Endodermal cell (in vitro differentiated cells): ENCODE measurements around the gene HYAL2. TPM values are rescaled to one million over a fixed set of nuclear protein-coding genes. Genes with fewer than 3 reads are reported as not detected.
A peak's percentile ranks its signal among the peaks of the same experiment; 100 is the strongest.

Experiments
- DNase-seq: peaks from one replicate; pipeline ENCODE4 v3.0.0-alpha.2; 2017
- H3K27ac ChIP-seq: 2 replicates; pipeline ENCODE4 v1.5.1; 2013; ENCODE audit warnings: mild to moderate bottlenecking, low read depth, low read length, moderate library complexity
- H3K27me3 ChIP-seq: 2 replicates; pipeline ENCODE4 v1.6.1; 2013; ENCODE audit warnings: mild to moderate bottlenecking, low read length, moderate library complexity; ENCODE audit not compliant: insufficient read depth, control insufficient read depth, poor library complexity, severe bottlenecking
- H3K36me3 ChIP-seq: 2 replicates; pipeline ENCODE4 v1.7.0; 2013; ENCODE audit warnings: mild to moderate bottlenecking, low read length, moderate library complexity; ENCODE audit not compliant: control insufficient read depth, insufficient read depth
- H3K4me1 ChIP-seq: one replicate; pipeline ENCODE4 v1.7.0; 2013; ENCODE audit warnings: low read length; ENCODE audit not compliant: control insufficient read depth, insufficient read depth
- H3K4me3 ChIP-seq: 2 replicates; pipeline ENCODE4 v1.5.1; 2013; ENCODE audit warnings: mild to moderate bottlenecking, low read length, moderate library complexity
- H3K9ac ChIP-seq: 2 replicates; pipeline ENCODE4 v1.6.1; 2013; ENCODE audit warnings: mild to moderate bottlenecking, low read length, moderate library complexity; ENCODE audit not compliant: poor library complexity, severe bottlenecking; ENCODE audit errors: extremely low read depth
- H3K9me3 ChIP-seq: 2 replicates; pipeline ENCODE4 v1.6.1; 2013; ENCODE audit warnings: mild to moderate bottlenecking, low read length, moderate library complexity; ENCODE audit not compliant: control insufficient read depth
- H3K27ac Mint-ChIP-seq: 2 replicates; pipeline ENCODE4 v1.8.0; 2020; ENCODE audit warnings: mixed read lengths
- H3K27me3 Mint-ChIP-seq: 2 replicates; pipeline ENCODE4 v1.8.0; 2021; ENCODE audit warnings: mild to moderate bottlenecking, mixed read lengths; ENCODE audit not compliant: insufficient read depth
- H3K36me3 Mint-ChIP-seq: 2 replicates; pipeline ENCODE4 v1.8.0; 2020; ENCODE audit warnings: low read depth, mixed read lengths
- H3K4me1 Mint-ChIP-seq: 2 replicates; pipeline ENCODE4 v1.8.0; 2020; ENCODE audit warnings: mixed read lengths
- H3K4me3 Mint-ChIP-seq: 2 replicates; pipeline ENCODE4 v1.8.0; 2020; ENCODE audit warnings: mild to moderate bottlenecking, moderate library complexity, mixed read lengths
- H3K9me3 Mint-ChIP-seq: 2 replicates; pipeline ENCODE4 v1.8.0; 2020; ENCODE audit warnings: mild to moderate bottlenecking, mixed read lengths
- WGBS, 2 experiments: methylation state at CpG; one replicate each; pipeline versions ENCODE4 v1.1.5 to v1.1.7; 2013; ENCODE audit warnings: missing lambda C conversion rate in 2 of 2, mixed read lengths in 1 of 2; ENCODE audit not compliant: insufficient coverage in 1 of 2, insufficient read length in 1 of 2; 5-methylcytosine and 5-hydroxymethylcytosine counted together
- long read RNA-seq, 4 experiments: library from polyadenylated mRNA in 2 of 4; library from RNA in 1 of 4; library from capped mRNA in 1 of 4; stranded (forward) in 3 of 4; unstranded in 1 of 4; transcript quantifications; one replicate each; pipeline ENCODE4 v2.0.0, GENCODE V29; 2020 to 2021; ENCODE audit warnings: inconsistent platforms in 1 of 4
- polyA plus RNA-seq, 2 experiments: library from polyadenylated mRNA; stranded (reverse); fragments of 50-300 nt; gene quantifications; one replicate each; pipeline ENCODE4 v1.2.3, GENCODE V29; 2013
- total RNA-seq, 2 donors: library from RNA; stranded (reverse); fragmentation: NEBNext Ultra II Directional in 1 of 2; extraction: Animal tissue kit (Norgen Biotek cat#: 25700) in 1 of 2; gene quantifications; 2 replicates in 1 of 2; 3 replicates in 1 of 2; pipeline ENCODE4 v1.2.1, GENCODE V29; 2021
- TF ChIP-seq, protein P1 (sequence below): fragments of 200-600 bp; sonication (generic); conservative IDR thresholded peaks from 2 replicates; pipeline ENCODE4 v1.5.0; 2021; ENCODE audit warnings: antibody characterized with exemption, mild to moderate bottlenecking

Gene HYAL2, protein sequence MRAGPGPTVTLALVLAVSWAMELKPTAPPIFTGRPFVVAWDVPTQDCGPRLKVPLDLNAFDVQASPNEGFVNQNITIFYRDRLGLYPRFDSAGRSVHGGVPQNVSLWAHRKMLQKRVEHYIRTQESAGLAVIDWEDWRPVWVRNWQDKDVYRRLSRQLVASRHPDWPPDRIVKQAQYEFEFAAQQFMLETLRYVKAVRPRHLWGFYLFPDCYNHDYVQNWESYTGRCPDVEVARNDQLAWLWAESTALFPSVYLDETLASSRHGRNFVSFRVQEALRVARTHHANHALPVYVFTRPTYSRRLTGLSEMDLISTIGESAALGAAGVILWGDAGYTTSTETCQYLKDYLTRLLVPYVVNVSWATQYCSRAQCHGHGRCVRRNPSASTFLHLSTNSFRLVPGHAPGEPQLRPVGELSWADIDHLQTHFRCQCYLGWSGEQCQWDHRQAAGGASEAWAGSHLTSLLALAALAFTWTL
- 10 to 100 TPM; 55.3 to 61.1 TPM for total RNA-seq
- polyA plus RNA-seq (2013, experiment 1 of 2) = 81.6 TPM
- 80.6 TPM for polyA plus RNA-seq (2013, experiment 2 of 2)
- long read RNA-seq, experiment 1, full-length matches to known transcripts = 44 of 46 reads
- long read RNA-seq, experiment 1, partial matches to known transcripts = 0 of 46 reads
- long read RNA-seq, experiment 1, other reads (novel, unspliced or antisense) = 2 of 46 reads
- long read RNA-seq, experiment 2, full-length matches to known transcripts = 207 of 229 reads
- long read RNA-seq, experiment 2, partial matches to known transcripts = 5 of 229 reads
- long read RNA-seq, experiment 2, other reads (novel, unspliced or antisense) = 17 of 229 reads
- long read RNA-seq, experiment 3, full-length matches to known transcripts = 171 of 183 reads
- long read RNA-seq, experiment 3, partial matches to known transcripts = 3 of 183 reads
- long read RNA-seq, experiment 3, other reads (novel, unspliced or antisense) = 9 of 183 reads
- long read RNA-seq, experiment 4, full-length matches to known transcripts = 26 of 27 reads
- long read RNA-seq, experiment 4, partial matches to known transcripts = 0 of 27 reads
- long read RNA-seq, experiment 4, other reads (novel, unspliced or antisense) = 1 of 27 reads

DNA sequence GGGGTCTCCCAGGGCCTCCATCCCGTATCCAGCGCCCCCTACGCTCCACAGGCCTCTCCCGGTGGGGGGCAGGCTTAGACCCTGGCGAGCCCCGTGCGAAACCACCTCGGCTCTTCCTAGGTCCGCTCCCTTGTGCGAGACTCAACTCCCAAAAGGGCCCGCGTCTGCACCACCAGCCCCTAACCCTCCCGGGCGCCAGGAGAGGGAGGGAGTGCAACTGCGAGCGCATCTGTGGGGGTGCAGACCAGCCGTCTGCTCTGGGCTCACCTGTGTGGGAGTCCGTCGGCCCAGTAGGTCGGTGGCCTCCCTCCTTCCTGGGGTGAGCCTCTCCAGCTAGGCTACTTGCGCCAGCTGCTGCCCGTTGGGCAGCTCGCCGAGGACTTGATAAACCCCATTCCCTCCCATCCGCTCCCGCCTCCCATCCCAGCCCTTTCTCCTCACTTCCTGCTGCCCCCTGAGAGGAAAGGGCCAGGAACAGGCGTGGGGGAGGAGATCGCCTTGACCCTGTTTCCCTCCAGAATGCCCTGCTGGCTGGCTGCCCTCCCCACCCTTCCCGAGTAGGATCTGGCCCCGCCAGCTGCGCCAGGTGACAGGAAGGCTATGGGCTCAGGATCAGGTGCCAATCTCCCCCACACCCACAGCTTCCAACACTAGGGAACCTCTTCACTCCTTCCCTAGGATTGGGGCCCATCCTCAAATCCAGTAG lies at the start of gene HYAL2:
HYAL2 (minus strand) TSS at position 360 of the 706 bp plus-strand sequence. CDS start 2,256 bp downstream, outside the sequence.
- H3K9ac ChIP-seq = peak within 1 kb of the TSS; percentile 97
- 47 to 57% methylated on average over 11 to 31 of the region's 31 CpGs for WGBS, 2 experiments
- H3K4me3 ChIP-seq = peak within 1 kb of the TSS; percentile 100
- H3K4me1 ChIP-seq = peaks cover 23% of the 10 kb centered on the region
- H3K27ac ChIP-seq = peak within 1 kb of the TSS; percentile 100
- Mint-ChIP-seq H3K27ac (peak within 1 kb of the TSS; percentile 99), H3K4me3 (peak within 1 kb of the TSS; percentile 87), H3K4me1 (peaks cover 35% of the 10 kb centered on the region), H3K36me3 (peaks cover 29% of the 10 kb centered on the region), H3K27me3 (no peaks in the 10 kb centered on the region), H3K9me3 (no peaks in the 10 kb centered on the region)
- H3K9me3 ChIP-seq = no peaks in the 10 kb centered on the region
- peaks cover 57% of the 10 kb centered on the region for H3K36me3 ChIP-seq
- TF ChIP-seq, protein P1, sequence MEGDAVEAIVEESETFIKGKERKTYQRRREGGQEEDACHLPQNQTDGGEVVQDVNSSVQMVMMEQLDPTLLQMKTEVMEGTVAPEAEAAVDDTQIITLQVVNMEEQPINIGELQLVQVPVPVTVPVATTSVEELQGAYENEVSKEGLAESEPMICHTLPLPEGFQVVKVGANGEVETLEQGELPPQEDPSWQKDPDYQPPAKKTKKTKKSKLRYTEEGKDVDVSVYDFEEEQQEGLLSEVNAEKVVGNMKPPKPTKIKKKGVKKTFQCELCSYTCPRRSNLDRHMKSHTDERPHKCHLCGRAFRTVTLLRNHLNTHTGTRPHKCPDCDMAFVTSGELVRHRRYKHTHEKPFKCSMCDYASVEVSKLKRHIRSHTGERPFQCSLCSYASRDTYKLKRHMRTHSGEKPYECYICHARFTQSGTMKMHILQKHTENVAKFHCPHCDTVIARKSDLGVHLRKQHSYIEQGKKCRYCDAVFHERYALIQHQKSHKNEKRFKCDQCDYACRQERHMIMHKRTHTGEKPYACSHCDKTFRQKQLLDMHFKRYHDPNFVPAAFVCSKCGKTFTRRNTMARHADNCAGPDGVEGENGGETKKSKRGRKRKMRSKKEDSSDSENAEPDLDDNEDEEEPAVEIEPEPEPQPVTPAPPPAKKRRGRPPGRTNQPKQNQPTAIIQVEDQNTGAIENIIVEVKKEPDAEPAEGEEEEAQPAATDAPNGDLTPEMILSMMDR = no peak
- peak; percentile 82 for DNase-seq
- H3K27me3 ChIP-seq = no peaks in the 10 kb centered on the region

DNA sequence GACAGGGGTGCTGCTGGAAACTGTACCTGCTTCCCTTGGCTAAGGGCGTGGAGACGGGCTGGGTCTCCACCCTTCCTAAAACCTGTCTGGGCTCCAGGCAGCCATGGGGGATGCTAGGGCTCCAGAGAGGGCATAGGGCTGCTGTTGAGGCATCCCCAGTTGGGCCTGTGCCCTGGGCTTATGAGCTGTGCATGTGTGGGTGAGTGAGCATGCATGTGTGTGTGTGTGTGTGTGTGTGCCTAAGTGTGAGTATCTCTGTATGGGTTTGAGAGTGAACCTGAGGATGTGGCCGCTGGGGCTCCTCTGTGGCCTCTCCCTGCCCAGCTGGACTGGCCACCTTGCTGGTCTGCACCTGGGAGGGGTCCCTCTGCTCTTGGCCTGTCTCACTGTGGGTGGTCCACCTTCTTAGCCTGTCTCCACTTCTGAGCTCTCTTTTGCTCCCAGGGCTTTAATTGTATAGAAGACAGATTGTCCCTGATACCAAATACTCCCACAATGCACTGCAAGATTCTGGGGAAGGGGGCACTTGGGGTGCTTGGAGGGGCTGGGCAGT lies 48.7 kb upstream of the HYAL2 start:
- H3K4me3 ChIP-seq = no peak overlapping the region
- H3K4me1 ChIP-seq = peaks cover 8% of the 10 kb centered on the region
- Mint-ChIP-seq H3K9me3 (no peaks in the 10 kb centered on the region), H3K36me3 (no peaks in the 10 kb centered on the region), H3K27ac (no peak overlapping the region), H3K4me1 (peaks cover 10% of the 10 kb centered on the region), H3K27me3 (no peaks in the 10 kb centered on the region), H3K4me3 (no peak overlapping the region)
- 90% methylated on average over 3 of the region's 3 CpGs; no CpG with 5 or more reads in 1 of the 2 experiments for WGBS, 2 experiments
- no peak for DNase-seq
- no peaks in the 10 kb centered on the region for H3K9me3 ChIP-seq
- H3K27ac ChIP-seq = no peak overlapping the region
- H3K9ac ChIP-seq = no peak overlapping the region
- H3K27me3 ChIP-seq = peaks cover 1% of the 10 kb centered on the region
- TF ChIP-seq, protein P1 = no peak
- H3K36me3 ChIP-seq = no peaks in the 10 kb centered on the region
